ENCODE results near the gene LRRC71.

- TF ChIP-seq POLR2A (IDR thresholded peaks at IDR 0.05; ENCODE audit: low read depth, low read length) = no peak
- TF ChIP-seq POLR2AphosphoS5 (IDR thresholded peaks at IDR 0.05; ENCODE audit: low read depth, low read length) = no peak
These were observed 21.3 kb upstream of the LRRC71 start for GRCh38 chr1:156898971-156899664.

Data from GM12892 (cell line).